Upper lobe of left lung (tissue), 4 donors: ENCODE data around the gene ONECUT3.

ENCODE experiments used
- EP300 ChIP-seq, 4 donors: sonication (generic); formaldehyde crosslinking; IDR thresholded peaks; one replicate each; pipeline ENCODE4 v1.5.1; 2017; ENCODE audit warnings: antibody characterized with exemption in 4 of 4, control low read depth in 2 of 4
- POLR2A ChIP-seq, 4 donors: fragments of 450-650 bp; IDR thresholded peaks; one replicate each; pipeline ENCODE4 v1.5.1; 2016 to 2017; ENCODE audit warnings: antibody characterized with exemption in 4 of 4, mild to moderate bottlenecking in 2 of 4
- POLR2AphosphoS5 ChIP-seq, 2 donors: sonication (generic); formaldehyde crosslinking; IDR thresholded peaks; one replicate each; pipeline ENCODE4 v1.5.1; 2017; ENCODE audit warnings: antibody characterized with exemption in 2 of 2
- TF ChIP-seq, protein P1 (sequence below), 6 experiments: fragments of 450-650 bp in 4 of 6; fragments of 200-600 bp in 2 of 6; sonication (generic) in 2 of 6; IDR thresholded peaks; one replicate each; pipeline ENCODE4 v1.5.1; 2016 to 2019; ENCODE audit warnings: antibody characterized with exemption in 6 of 6

DNA sequence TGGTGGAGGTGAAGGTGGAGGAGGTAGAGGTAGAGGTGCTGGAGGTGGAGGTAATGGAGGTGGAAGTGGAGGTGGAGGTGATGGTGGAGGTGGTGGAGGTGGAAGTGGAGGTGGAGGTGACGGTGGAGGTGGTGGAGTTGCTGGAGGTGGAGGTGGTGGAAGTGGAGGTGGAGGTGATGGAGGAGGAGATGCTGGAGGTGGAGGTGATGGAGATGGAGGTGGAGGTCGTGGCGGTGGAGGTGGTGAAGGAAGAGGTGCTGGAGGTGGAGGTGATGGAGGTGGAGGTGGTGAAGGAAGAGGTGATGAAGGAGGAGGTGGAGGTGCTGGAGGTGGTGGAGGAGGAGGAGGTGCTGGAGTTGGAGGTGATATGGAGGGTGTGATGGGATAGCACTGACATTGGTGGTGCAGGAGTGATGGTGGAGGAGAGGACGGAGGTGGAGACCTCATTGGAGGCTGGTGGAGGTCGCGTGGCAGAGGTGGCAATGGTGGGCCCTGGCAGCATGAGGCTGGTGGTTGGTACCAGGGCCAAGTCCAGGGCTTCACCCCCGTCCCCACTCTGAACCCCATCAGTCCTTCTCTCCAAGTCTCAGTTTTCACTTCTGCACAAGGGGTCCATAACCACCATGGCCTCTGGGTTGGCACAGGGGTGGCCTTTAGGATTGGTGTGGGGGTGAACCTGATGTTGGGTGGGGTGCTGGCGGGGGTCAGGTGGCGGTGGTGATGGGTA, 15.8 kb downstream of the ONECUT3 start:
- TF ChIP-seq, protein P1, sequence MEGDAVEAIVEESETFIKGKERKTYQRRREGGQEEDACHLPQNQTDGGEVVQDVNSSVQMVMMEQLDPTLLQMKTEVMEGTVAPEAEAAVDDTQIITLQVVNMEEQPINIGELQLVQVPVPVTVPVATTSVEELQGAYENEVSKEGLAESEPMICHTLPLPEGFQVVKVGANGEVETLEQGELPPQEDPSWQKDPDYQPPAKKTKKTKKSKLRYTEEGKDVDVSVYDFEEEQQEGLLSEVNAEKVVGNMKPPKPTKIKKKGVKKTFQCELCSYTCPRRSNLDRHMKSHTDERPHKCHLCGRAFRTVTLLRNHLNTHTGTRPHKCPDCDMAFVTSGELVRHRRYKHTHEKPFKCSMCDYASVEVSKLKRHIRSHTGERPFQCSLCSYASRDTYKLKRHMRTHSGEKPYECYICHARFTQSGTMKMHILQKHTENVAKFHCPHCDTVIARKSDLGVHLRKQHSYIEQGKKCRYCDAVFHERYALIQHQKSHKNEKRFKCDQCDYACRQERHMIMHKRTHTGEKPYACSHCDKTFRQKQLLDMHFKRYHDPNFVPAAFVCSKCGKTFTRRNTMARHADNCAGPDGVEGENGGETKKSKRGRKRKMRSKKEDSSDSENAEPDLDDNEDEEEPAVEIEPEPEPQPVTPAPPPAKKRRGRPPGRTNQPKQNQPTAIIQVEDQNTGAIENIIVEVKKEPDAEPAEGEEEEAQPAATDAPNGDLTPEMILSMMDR (IDR thresholded peaks at IDR 0.05) = no peak
- TF ChIP-seq POLR2A (IDR thresholded peaks at IDR 0.05) (no peak), POLR2AphosphoS5 (IDR thresholded peaks at IDR 0.05) (no peak), EP300 (IDR thresholded peaks at IDR 0.05) (no peak)
